GM23338 (cell line): Measurements from ENCODE around the gene PTPN12.

ENCODE experiments used
- CREB1 ChIP-seq: fragments of 250-450 bp; sonication (Bioruptor Pico); IDR thresholded peaks from 2 replicates; pipeline ENCODE4 v1.5.0; 2020; ENCODE audit warnings: low read depth, mild to moderate bottlenecking, moderate library complexity
- EZH2 ChIP-seq: fragments of 200-600 bp; sonication (generic); IDR thresholded peaks from one replicate; pipeline ENCODE4 v1.8.0; 2017; ENCODE audit warnings: antibody characterized with exemption, mild to moderate bottlenecking, low read depth; ENCODE audit not compliant: unreplicated experiment
- JUNB ChIP-seq: IDR thresholded peaks from one replicate; pipeline ENCODE4 v1.6.1; 2016; ENCODE audit warnings: antibody characterized with exemption; ENCODE audit not compliant: unreplicated experiment
- POLR2AphosphoS5 ChIP-seq: IDR thresholded peaks from 2 replicates; pipeline ENCODE4 v1.6.1; 2016; ENCODE audit warnings: antibody characterized with exemption, low read depth
- TF ChIP-seq, protein P1 (sequence below), 2 experiments: fragments of 200-600 bp in 1 of 2; sonication (generic) in 1 of 2; conservative IDR thresholded peaks; 2 replicates each; pipeline versions ENCODE4 v1.5.1 to v1.6.1; 2016 to 2017; ENCODE audit warnings: antibody characterized with exemption in 2 of 2, low read depth in 2 of 2, mild to moderate bottlenecking in 2 of 2, moderate library complexity in 1 of 2
- TF ChIP-seq, protein P2 (sequence below): fragments of 250-450 bp; sonication (Bioruptor Pico); IDR thresholded peaks from 2 replicates; pipeline ENCODE4 v1.5.0; 2020; ENCODE audit warnings: mild to moderate bottlenecking, moderate library complexity
- TF ChIP-seq, protein P3 (sequence below): IDR thresholded peaks from one replicate; pipeline ENCODE4 v1.6.1; 2018; ENCODE audit warnings: antibody characterized with exemption; ENCODE audit not compliant: unreplicated experiment

DNA sequence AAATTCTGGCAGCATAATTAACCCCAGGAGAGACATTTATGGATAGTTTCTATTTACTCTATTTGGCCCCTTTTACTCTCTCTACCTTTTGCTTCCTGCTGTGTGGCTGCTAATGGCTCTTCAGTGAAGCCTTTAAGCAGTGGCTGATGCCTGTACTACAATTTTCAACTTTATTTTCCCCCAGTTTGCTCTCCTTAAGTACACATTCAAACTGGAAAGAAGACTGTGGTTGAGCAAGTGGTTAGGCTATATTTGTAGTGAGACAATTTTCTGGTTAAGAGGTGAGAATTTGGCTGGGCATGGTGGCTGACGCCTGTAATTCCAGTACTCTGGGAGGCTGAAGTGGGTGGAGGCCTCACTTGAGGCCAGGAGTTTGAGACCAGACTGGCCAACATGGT, 150.7 kb downstream of the PTPN12 start:
- TF ChIP-seq EZH2 (no peak), POLR2AphosphoS5 (no peak), CREB1 (CRISPR knock-in tag) (no peak), JUNB (no peak)
- TF ChIP-seq, protein P1, sequence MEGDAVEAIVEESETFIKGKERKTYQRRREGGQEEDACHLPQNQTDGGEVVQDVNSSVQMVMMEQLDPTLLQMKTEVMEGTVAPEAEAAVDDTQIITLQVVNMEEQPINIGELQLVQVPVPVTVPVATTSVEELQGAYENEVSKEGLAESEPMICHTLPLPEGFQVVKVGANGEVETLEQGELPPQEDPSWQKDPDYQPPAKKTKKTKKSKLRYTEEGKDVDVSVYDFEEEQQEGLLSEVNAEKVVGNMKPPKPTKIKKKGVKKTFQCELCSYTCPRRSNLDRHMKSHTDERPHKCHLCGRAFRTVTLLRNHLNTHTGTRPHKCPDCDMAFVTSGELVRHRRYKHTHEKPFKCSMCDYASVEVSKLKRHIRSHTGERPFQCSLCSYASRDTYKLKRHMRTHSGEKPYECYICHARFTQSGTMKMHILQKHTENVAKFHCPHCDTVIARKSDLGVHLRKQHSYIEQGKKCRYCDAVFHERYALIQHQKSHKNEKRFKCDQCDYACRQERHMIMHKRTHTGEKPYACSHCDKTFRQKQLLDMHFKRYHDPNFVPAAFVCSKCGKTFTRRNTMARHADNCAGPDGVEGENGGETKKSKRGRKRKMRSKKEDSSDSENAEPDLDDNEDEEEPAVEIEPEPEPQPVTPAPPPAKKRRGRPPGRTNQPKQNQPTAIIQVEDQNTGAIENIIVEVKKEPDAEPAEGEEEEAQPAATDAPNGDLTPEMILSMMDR (conservative IDR thresholded peaks at IDR 0.05; ENCODE audit: low read depth in 2 of 2), result no peak
- TF ChIP-seq, protein P2, sequence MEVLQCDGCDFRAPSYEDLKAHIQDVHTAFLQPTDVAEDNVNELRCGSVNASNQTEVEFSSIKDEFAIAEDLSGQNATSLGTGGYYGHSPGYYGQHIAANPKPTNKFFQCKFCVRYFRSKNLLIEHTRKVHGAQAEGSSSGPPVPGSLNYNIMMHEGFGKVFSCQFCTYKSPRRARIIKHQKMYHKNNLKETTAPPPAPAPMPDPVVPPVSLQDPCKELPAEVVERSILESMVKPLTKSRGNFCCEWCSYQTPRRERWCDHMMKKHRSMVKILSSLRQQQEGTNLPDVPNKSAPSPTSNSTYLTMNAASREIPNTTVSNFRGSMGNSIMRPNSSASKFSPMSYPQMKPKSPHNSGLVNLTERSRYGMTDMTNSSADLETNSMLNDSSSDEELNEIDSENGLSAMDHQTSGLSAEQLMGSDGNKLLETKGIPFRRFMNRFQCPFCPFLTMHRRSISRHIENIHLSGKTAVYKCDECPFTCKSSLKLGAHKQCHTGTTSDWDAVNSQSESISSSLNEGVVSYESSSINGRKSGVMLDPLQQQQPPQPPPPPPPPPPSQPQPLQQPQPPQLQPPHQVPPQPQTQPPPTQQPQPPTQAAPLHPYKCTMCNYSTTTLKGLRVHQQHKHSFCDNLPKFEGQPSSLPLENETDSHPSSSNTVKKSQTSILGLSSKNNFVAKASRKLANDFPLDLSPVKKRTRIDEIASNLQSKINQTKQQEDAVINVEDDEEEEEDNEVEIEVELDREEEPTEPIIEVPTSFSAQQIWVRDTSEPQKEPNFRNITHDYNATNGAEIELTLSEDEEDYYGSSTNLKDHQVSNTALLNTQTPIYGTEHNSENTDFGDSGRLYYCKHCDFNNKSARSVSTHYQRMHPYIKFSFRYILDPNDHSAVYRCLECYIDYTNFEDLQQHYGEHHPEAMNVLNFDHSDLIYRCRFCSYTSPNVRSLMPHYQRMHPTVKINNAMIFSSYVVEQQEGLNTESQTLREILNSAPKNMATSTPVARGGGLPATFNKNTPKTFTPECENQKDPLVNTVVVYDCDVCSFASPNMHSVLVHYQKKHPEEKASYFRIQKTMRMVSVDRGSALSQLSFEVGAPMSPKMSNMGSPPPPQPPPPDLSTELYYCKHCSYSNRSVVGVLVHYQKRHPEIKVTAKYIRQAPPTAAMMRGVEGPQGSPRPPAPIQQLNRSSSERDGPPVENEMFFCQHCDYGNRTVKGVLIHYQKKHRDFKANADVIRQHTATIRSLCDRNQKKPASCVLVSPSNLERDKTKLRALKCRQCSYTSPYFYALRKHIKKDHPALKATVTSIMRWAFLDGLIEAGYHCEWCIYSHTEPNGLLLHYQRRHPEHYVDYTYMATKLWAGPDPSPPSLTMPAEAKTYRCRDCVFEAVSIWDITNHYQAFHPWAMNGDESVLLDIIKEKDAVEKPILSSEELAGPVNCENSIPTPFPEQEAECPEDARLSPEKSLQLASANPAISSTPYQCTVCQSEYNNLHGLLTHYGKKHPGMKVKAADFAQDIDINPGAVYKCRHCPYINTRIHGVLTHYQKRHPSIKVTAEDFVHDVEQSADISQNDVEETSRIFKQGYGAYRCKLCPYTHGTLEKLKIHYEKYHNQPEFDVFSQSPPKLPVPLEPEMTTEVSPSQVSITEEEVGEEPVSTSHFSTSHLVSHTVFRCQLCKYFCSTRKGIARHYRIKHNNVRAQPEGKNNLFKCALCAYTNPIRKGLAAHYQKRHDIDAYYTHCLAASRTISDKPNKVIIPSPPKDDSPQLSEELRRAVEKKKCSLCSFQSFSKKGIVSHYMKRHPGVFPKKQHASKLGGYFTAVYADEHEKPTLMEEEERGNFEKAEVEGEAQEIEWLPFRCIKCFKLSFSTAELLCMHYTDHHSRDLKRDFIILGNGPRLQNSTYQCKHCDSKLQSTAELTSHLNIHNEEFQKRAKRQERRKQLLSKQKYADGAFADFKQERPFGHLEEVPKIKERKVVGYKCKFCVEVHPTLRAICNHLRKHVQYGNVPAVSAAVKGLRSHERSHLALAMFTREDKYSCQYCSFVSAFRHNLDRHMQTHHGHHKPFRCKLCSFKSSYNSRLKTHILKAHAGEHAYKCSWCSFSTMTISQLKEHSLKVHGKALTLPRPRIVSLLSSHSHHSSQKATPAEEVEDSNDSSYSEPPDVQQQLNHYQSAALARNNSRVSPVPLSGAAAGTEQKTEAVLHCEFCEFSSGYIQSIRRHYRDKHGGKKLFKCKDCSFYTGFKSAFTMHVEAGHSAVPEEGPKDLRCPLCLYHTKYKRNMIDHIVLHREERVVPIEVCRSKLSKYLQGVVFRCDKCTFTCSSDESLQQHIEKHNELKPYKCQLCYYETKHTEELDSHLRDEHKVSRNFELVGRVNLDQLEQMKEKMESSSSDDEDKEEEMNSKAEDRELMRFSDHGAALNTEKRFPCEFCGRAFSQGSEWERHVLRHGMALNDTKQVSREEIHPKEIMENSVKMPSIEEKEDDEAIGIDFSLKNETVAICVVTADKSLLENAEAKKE, result no peak
- TF ChIP-seq, protein P3, sequence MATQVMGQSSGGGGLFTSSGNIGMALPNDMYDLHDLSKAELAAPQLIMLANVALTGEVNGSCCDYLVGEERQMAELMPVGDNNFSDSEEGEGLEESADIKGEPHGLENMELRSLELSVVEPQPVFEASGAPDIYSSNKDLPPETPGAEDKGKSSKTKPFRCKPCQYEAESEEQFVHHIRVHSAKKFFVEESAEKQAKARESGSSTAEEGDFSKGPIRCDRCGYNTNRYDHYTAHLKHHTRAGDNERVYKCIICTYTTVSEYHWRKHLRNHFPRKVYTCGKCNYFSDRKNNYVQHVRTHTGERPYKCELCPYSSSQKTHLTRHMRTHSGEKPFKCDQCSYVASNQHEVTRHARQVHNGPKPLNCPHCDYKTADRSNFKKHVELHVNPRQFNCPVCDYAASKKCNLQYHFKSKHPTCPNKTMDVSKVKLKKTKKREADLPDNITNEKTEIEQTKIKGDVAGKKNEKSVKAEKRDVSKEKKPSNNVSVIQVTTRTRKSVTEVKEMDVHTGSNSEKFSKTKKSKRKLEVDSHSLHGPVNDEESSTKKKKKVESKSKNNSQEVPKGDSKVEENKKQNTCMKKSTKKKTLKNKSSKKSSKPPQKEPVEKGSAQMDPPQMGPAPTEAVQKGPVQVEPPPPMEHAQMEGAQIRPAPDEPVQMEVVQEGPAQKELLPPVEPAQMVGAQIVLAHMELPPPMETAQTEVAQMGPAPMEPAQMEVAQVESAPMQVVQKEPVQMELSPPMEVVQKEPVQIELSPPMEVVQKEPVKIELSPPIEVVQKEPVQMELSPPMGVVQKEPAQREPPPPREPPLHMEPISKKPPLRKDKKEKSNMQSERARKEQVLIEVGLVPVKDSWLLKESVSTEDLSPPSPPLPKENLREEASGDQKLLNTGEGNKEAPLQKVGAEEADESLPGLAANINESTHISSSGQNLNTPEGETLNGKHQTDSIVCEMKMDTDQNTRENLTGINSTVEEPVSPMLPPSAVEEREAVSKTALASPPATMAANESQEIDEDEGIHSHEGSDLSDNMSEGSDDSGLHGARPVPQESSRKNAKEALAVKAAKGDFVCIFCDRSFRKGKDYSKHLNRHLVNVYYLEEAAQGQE, result no peak
